Measurements from ENCODE around the gene CNGB1. TPM values are rescaled to one million over a fixed set of nuclear protein-coding genes. Genes with fewer than 3 reads are reported as not detected.

CNGB1 gene
- total and polyA plus RNA-seq, 2 of the 13 experiments (the other 11 are each of a cell fraction or from before 2014, with no cell fraction given) = 0.02 to 0.15 TPM

GRCh38 chr16:57960310-57960709 lies 10.6 kb downstream of the CNGB1 start (continued):
- TF ChIP-seq ZSCAN20 (CRISPR knock-in tag; IDR thresholded peaks at IDR 0.05; ENCODE audit: borderline replicate concordance) (no peak), JARID2 (CRISPR knock-in tag; IDR thresholded peaks at IDR 0.05; ENCODE audit: insufficient replicate concordance) (no peak), CSRNP1 (CRISPR knock-in tag; IDR thresholded peaks at IDR 0.05) (no peak), ZNF362 (CRISPR knock-in tag; IDR thresholded peaks at IDR 0.05; ENCODE audit: borderline replicate concordance) (no peak), GTF2F1 (IDR thresholded peaks at IDR 0.05; ENCODE audit: low read length) (no peak), MTA3 (CRISPR knock-in tag; IDR thresholded peaks at IDR 0.05) (no peak), ZNF510 (CRISPR knock-in tag; IDR thresholded peaks at IDR 0.05; ENCODE audit: low read depth) (no peak), RERE (CRISPR knock-in tag; IDR thresholded peaks at IDR 0.05; ENCODE audit: low read depth) (no peak)

All from HepG2 (cell line).